C4-2B (cell line): Measurements from ENCODE around the gene TTC28.

Source experiments
- ZFX ChIP-seq: fragments of 450-650 bp; IDR thresholded peaks from 2 replicates; pipeline ENCODE4 v1.6.1; 2017
- TF ChIP-seq, protein P1 (sequence below): fragments of 450-650 bp; conservative IDR thresholded peaks from 2 replicates; pipeline ENCODE4 v1.5.1; 2017; ENCODE audit warnings: mild to moderate bottlenecking

DNA sequence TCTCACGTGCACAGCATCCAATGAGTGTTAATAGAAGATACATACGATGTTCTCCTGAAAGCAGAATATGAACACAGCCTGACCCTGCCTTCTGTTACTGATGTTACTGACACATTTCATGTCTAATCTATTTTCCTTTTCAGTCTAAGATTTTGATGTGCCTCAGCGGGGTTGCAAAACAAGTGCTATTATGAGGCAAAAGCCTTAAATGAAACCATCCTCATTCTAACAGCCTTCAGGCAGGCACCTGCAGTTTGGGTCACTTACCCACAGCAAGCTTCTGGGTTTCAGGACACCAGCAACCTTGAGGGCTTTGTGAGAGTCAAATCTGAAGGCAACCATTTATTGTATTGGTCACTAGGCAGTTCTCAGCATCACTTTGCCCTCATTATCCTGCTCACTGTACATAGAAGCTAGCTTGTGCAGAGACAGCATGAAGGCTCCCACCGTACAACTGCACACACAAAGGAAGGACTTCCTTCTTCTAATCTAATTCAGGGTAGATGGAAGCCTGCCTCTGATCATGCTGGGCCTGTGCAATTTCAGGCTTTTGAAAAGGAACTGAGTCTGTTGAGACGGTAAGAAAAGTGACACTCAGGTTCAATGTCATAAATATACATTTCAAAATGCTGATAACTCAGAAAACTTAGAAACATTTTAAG, 577.4 kb downstream of the TTC28 start:
- TF ChIP-seq, protein P1, sequence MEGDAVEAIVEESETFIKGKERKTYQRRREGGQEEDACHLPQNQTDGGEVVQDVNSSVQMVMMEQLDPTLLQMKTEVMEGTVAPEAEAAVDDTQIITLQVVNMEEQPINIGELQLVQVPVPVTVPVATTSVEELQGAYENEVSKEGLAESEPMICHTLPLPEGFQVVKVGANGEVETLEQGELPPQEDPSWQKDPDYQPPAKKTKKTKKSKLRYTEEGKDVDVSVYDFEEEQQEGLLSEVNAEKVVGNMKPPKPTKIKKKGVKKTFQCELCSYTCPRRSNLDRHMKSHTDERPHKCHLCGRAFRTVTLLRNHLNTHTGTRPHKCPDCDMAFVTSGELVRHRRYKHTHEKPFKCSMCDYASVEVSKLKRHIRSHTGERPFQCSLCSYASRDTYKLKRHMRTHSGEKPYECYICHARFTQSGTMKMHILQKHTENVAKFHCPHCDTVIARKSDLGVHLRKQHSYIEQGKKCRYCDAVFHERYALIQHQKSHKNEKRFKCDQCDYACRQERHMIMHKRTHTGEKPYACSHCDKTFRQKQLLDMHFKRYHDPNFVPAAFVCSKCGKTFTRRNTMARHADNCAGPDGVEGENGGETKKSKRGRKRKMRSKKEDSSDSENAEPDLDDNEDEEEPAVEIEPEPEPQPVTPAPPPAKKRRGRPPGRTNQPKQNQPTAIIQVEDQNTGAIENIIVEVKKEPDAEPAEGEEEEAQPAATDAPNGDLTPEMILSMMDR = no peak
- TF ChIP-seq ZFX = no peak
